ENCODE results near the gene ADGRA1.

GRCh38 chr10:133132473-133133291 lies 45.0 kb downstream of the ADGRA1 start:
- TF ChIP-seq CTCF (IDR thresholded peaks at IDR 0.05; ENCODE audit: extremely low read depth in 1 of 2, insufficient read depth in 1 of 2, low read depth in 1 of 2, low read length in 2 of 2), result no peak
- TF ChIP-seq POLR2AphosphoS5 (IDR thresholded peaks at IDR 0.05; ENCODE audit: insufficient read depth, low read depth, low read length), result no peak
- no peak for TF ChIP-seq POLR2A (IDR thresholded peaks at IDR 0.05; ENCODE audit: low read depth, low read length)
